Gastroesophageal sphincter (tissue), 3 donors: ENCODE data around the gene NARF.

Experiments used
- CTCF ChIP-seq, 4 experiments: fragments of 200-600 bp in 2 of 4; fragments of 450-650 bp in 2 of 4; sonication (generic) in 1 of 4; IDR thresholded peaks; one replicate each; pipeline ENCODE4 v1.5.1; 2017 to 2019; ENCODE audit warnings: antibody characterized with exemption in 4 of 4, mild to moderate bottlenecking in 2 of 4, moderate library complexity in 2 of 4
- POLR2A ChIP-seq, 2 donors: fragments of 450-650 bp; IDR thresholded peaks; one replicate each; pipeline ENCODE4 v1.6.1; 2017; ENCODE audit warnings: antibody characterized with exemption in 2 of 2, mild to moderate bottlenecking in 2 of 2, moderate library complexity in 1 of 2

GRCh38 chr17:82524540-82524939, 66.0 kb downstream of the NARF start:
- no peak for TF ChIP-seq POLR2A (IDR thresholded peaks at IDR 0.05)
- TF ChIP-seq CTCF (IDR thresholded peaks at IDR 0.05): no peak
